ENCODE data around the gene OBP2B. TPM values are rescaled to one million over a fixed set of nuclear protein-coding genes. Genes with fewer than 3 reads are reported as not detected.

The OBP2B gene
- total RNA-seq, 4 donors from 2014 or later = not detected

DNA sequence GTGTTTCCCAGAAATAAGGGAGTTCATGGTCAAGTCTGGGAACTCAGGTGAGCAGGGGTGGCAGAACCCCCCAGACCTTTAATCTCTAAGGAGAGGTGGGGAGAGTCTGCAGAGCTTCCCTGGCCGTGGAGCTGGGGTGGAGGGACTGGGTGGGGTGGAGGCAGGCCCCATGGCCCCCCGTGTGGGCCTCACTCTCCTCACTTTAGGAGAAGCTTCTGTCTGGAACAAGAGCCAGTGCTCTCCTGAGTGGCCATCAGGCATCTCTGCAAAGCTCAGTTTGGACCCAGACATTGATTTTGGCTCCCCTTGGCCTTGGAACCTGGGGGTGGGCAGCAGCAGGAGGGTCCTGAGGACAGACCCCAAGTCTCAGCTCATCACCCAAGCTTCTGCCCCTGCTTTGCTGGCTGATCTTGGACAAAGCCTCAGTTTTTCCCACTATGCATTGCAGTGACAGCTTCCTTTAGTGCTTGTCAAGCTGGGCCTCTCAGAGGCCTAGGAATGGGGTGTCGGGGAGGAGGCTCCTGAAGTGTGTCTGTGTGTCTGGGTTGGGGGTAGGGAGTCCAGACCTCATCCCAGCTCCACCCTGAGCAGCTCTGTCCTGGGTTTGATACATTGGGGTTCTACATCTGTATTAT, 41.8 kb downstream of the OBP2B start:
- H3K27ac ChIP-seq = no peak overlapping the region
- H3K27me3 ChIP-seq = peaks cover 15 to 20% (median 18%) of the 10 kb centered on the region in 3 donors
- DNase-seq (no peak), ATAC-seq (no peak)
- no peaks in the 10 kb centered on the region for H3K36me3 ChIP-seq
- no peak overlapping the region for H3K4me3 ChIP-seq
- H3K9me3 ChIP-seq = no peaks in the 10 kb centered on the region
- TF ChIP-seq, protein P1, sequence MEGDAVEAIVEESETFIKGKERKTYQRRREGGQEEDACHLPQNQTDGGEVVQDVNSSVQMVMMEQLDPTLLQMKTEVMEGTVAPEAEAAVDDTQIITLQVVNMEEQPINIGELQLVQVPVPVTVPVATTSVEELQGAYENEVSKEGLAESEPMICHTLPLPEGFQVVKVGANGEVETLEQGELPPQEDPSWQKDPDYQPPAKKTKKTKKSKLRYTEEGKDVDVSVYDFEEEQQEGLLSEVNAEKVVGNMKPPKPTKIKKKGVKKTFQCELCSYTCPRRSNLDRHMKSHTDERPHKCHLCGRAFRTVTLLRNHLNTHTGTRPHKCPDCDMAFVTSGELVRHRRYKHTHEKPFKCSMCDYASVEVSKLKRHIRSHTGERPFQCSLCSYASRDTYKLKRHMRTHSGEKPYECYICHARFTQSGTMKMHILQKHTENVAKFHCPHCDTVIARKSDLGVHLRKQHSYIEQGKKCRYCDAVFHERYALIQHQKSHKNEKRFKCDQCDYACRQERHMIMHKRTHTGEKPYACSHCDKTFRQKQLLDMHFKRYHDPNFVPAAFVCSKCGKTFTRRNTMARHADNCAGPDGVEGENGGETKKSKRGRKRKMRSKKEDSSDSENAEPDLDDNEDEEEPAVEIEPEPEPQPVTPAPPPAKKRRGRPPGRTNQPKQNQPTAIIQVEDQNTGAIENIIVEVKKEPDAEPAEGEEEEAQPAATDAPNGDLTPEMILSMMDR (IDR thresholded peaks at IDR 0.05 in 4 of 5, conservative IDR thresholded peaks at IDR 0.05 in 1 of 5) = no peak
- no peak for TF ChIP-seq POLR2A (IDR thresholded peaks at IDR 0.05)
- intact Hi-C loops (cut with DNase I; ENCODE audit: low total_unique reads) = no loop called here
- in situ Hi-C loops (cut with MboI; ENCODE audit: low sequenced_read_pairs in 4 of 4) = no loop called here
- H3K4me1 ChIP-seq = peaks cover 0 to 10% of the 10 kb centered on the region in 2 donors

DNA sequence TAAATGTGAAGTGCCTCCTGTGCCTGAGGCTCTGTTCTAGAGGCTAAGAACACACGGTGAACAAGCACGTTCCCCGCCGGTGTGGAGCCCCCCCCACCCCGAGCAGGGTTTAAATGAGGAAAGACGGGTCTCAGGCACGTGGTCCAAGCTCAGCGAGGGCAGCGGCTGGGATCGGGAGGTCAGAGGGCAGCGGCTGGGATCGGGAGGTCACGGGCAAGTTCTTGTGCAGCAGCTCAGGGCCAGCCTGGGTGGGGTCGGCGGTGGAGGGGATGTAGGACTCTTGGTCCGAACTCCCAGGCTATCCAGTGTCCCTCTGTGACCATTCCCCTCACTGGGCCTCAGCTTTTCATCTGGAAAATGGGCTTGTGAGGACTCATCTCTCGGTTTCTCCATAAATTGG, 42.7 kb downstream of the OBP2B start:
- no peaks in the 10 kb centered on the region for H3K36me3 ChIP-seq
- no peak overlapping the region for H3K4me3 ChIP-seq
- intact Hi-C loops (cut with DNase I; ENCODE audit: low total_unique reads) (no loop called here), in situ Hi-C loops (cut with MboI; ENCODE audit: low sequenced_read_pairs in 4 of 4) (no loop called here)
- TF ChIP-seq, protein P1 (IDR thresholded peaks at IDR 0.05 in 4 of 5, conservative IDR thresholded peaks at IDR 0.05 in 1 of 5) = no peak
- no peak for TF ChIP-seq POLR2A (IDR thresholded peaks at IDR 0.05)
- peaks cover 0 to 10% of the 10 kb centered on the region in 2 donors for H3K4me1 ChIP-seq
- H3K27me3 ChIP-seq = peaks cover 15 to 18% (median 18%) of the 10 kb centered on the region in 3 donors
- DNase-seq (no peak), ATAC-seq (no peak)
- no peak overlapping the region for H3K27ac ChIP-seq
- H3K9me3 ChIP-seq = no peaks in the 10 kb centered on the region

DNA sequence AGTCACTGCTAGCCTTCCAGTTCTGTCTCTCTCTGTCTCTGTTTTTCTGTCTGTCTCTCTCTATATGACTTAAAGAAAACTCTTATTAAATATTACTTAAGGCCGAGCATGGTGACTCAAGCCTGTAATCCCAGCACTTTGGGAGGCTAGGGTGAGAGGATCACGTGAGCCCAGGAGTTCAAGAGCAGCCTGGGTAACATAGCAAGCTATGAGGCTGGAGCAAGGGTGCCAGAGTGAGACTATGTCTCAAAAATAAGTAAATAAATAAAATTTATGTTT, 43.7 kb downstream of the OBP2B start:
- in situ Hi-C loops (cut with MboI; ENCODE audit: low sequenced_read_pairs in 4 of 4) = no loop called here
- DNase-seq (no peak), ATAC-seq (no peak)
- Histone ChIP-seq H3K27ac (no peak overlapping the region), H3K27me3 (peaks cover 15 to 18% (median 18%) of the 10 kb centered on the region in 3 donors), H3K4me1 (peaks cover 0 to 12% of the 10 kb centered on the region in 2 donors), H3K9me3 (no peaks in the 10 kb centered on the region), H3K4me3 (no peak overlapping the region), H3K36me3 (no peaks in the 10 kb centered on the region)
- TF ChIP-seq POLR2A (IDR thresholded peaks at IDR 0.05) = no peak
- TF ChIP-seq, protein P1 (IDR thresholded peaks at IDR 0.05 in 4 of 5, conservative IDR thresholded peaks at IDR 0.05 in 1 of 5) = no peak
- intact Hi-C loops (cut with DNase I; ENCODE audit: low total_unique reads) = no loop called here

DNA sequence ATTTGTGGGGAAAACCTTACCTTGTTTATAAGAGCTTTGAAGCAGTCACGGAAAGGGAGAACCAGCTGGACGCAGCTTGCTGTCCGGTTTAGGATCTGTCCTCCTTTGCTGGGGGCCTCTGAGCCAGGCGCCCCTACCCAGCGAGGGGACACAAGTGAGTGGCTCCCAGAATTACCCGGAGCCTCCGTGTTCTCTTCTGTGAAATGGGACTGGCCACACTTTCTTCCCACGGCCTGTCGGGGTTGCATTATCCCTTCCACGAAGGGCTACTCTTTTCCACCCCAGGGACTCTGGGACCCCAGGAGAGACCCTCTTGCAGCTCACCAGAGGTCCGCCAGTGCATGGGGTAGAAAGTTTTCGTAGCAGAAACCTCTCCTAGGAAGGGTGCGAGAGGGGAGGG, 44.9 kb downstream of the OBP2B start:
- ATAC-seq = no peak
- Histone ChIP-seq H3K36me3 (no peaks in the 10 kb centered on the region), H3K27me3 (peaks cover 15 to 18% (median 18%) of the 10 kb centered on the region in 3 donors), H3K4me1 (peaks cover 0 to 12% of the 10 kb centered on the region in 2 donors), H3K9me3 (no peaks in the 10 kb centered on the region), H3K4me3 (peak overlapping the region; percentile 53 to 65 (median 60)), H3K27ac (peak overlapping the region; percentile 66 to 75 (median 70))
- in situ Hi-C loops (cut with MboI; ENCODE audit: low sequenced_read_pairs in 4 of 4) = no loop called here
- TF ChIP-seq, protein P1 (IDR thresholded peaks at IDR 0.05 in 4 of 5, conservative IDR thresholded peaks at IDR 0.05 in 1 of 5) = no peak
- no peak for TF ChIP-seq POLR2A (IDR thresholded peaks at IDR 0.05)
- DNase-seq = no peak
- intact Hi-C loops (cut with DNase I; ENCODE audit: low total_unique reads) = no loop called here
